GM15510 (cell line): Measurements from ENCODE around the gene CCDC197.

ENCODE experiments used
- POLR2A ChIP-seq: IDR thresholded peaks from 3 replicates; pipeline ENCODE4 v1.6.1; 2011; ENCODE audit warnings: borderline replicate concordance; ENCODE audit not compliant: insufficient read length; ENCODE audit errors: extremely low read depth

Gene CCDC197

DNA sequence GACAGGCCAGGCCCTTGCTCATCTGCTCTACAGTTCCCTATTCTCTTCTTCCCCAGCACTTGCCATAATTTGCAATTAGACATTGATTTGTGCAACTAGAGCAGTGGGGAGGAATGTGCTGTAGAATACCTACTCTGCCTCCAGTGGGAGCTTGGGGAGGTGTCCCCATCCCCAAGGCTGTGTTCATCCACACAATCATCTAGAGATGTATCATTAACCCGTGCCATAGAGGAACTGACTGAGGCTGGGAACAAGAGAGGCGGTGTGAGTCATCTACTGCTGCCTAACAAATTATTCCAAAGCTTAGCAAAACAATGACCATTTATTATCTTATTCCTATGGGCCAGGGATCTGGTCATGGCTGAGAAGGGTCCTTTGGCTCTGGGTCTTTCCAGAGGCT, 23.9 kb downstream of the CCDC197 start:
- TF ChIP-seq POLR2A: no peak

DNA sequence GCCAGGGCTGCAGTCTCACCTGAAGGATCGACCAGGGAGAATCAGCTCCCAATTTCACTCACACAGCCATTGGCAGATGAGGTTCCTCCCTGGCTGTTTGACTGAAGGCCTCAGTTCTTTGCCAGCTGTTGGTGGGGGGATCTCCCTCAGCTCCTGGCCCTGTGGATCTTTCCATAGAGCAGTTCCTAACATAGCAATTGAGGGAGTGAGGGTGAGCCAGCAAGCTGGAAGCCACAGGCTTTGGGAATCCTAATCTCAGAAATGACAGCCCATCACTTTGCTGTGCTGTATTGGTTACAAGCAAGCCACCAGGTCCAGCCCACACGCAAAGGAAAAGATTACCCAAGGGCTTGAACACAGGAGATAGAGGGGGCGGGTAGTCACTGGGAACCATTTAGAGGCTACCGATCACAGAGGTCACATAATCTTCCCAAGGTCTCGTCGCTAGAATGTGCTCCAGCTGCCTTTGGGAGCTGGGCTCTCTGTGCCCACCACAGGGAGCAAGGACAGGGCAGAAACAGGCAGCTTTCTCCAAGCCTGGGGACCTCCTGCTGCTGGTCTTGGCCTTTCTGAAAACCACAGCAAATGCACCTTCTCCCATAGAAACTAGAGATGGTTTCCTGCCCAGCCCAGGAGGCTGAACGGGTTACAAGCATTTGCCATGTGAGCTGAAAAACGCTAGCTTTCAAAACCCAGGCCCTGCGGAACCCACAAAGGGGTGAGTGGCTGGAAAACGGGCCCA, 24.5 kb downstream of the CCDC197 start:
- TF ChIP-seq POLR2A: no peak

DNA sequence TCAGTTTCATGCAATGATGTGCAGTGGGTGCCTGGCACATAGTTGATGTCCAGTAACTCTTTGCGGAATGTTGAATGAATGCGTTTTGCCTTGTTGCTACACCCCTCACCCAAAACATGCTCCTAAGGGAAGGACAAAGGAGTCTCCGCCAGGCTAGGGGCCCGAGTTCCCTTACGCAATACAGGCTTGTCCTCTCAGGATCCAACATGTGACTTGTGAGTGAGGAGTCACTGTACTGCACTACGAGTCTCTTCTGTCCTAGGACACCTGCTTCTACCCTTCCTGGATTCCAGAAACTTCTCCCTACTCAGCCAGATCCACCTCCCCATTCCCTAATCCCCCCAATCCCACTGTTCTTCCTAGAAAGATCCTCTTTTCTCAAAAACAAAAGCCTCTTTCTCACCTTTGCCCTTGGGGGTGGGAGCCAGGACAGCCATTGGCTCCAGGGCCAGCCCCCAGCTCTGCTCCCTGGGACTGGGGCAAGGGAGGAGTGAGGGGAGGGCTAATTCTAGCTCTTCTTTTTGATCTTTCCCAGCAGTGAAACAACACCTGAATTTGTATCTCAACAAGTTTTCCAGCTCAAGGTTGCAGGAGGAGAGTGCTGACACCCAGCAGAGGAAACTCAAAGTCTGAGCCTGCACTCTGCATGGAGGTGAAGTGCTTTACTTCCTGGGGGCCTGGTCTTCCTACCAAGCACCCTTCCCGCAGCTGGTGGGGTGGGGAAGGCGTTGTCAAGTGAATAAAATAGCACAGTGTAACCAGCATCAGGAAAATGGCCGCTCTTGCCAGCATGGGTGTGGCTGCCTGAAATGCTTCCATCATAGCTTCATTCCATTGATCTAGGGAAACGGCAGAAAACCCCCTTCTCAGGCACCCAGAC, 25.7 kb downstream of the CCDC197 start:
- TF ChIP-seq POLR2A: no peak

DNA sequence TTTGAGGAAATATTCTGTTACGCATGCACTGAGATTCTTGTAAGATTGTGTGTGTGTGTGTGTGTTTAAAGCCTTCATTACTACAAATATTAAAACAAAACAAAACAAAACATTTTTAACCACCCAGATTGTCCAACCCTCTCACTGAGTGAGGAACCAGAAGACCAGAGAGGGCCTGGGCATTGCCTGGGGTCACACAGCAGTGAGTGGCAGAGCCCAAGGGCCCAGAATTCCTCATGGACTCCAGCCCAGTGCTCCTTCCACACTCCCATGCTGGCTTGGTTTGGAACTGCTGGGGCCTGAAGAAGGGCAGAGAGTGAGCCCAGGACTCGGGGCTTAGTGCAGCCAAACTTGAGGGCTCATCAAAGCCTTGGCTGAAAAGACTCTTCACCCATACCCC, 27.4 kb downstream of the CCDC197 start:
- no peak for TF ChIP-seq POLR2A

DNA sequence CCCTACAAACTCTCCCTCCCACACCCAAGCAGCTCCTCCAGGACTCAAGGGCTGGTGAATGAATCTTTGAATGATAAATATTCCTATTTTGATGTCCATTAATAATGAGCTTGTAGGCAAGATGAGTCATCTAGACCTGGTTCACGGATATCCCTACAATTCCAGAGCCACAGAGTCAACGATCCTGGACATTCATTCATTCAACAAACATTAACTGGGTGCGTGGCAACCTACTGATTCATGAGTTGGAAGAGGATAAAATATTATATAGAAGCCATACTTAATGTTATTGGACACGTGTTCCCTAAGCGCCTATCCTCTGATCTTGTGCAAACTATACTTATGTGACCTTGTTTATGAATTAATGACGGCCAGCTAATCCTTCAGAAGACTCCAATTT, 28.6 kb downstream of the CCDC197 start:
- TF ChIP-seq POLR2A: no peak

DNA sequence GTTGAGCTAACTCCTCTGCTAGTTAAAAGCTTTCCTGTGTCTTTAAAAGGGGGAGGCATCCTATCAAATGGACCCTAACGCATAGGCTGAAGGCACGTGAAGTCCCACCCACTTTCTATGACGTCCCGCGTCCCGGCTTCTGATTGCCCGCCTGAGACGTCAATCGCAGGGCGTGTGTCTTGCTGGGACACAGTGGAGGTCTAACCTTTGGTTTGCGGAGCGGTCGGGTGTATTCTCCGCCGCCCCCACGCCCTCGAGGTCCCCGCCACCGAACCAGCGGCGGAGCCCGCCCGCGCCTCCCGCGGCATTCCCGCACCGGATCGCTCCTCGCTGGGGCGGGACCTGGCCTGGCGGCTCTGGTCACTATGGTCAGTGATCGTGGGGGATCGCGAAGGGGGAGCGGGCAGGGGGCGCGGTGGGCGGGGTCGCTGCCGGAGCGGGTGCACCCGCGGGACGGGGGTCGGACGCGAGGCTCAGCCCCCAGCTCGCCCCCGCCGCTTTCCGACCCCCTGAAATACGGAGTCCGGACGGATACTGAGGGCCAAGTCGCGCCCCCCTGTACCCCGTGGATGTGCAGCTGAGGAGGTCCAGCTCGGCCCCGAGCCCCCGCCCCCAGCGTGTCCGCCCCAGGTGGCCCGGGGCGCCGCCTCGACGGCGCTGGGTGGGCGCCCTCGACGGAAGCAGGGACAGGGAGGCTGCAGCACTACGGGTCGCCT, 29.2 kb downstream of the CCDC197 start, which contains the start of gene OTUB2:
Gene OTUB2 (plus strand): TSS at position 168 of the 716 bp plus-strand sequence. CDS start 198 bp downstream, at position 366.
- no peak for TF ChIP-seq POLR2A

DNA sequence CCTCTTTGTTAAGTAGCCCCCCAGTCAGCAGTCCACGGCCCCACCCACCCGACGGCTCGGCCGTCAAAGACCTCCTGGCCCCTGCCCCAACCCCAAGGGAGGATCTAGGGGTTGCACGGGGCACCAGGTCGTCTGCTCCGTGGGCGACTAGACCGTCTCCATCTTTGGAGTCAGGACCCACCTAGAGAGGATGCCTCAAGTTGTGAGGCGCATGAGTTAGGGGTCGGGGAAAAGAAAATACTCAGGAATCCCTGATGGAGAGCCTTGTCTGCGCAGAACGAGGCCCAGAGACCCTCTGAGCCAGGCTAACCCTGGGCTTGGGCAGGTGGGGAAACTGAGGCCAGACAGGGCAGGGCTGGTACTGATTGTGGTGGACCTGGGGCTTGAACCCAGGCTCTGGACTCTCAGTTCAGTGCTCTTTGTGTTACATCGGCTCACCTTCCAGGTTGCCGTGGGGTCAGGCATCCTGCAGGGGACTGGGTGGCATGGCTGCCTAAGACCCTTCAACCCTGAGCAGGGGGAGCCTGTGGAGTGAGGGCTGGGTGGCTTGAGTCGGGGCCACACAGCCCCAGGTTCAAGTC, 29.9 kb downstream of the CCDC197 start:
- TF ChIP-seq POLR2A: no peak

DNA sequence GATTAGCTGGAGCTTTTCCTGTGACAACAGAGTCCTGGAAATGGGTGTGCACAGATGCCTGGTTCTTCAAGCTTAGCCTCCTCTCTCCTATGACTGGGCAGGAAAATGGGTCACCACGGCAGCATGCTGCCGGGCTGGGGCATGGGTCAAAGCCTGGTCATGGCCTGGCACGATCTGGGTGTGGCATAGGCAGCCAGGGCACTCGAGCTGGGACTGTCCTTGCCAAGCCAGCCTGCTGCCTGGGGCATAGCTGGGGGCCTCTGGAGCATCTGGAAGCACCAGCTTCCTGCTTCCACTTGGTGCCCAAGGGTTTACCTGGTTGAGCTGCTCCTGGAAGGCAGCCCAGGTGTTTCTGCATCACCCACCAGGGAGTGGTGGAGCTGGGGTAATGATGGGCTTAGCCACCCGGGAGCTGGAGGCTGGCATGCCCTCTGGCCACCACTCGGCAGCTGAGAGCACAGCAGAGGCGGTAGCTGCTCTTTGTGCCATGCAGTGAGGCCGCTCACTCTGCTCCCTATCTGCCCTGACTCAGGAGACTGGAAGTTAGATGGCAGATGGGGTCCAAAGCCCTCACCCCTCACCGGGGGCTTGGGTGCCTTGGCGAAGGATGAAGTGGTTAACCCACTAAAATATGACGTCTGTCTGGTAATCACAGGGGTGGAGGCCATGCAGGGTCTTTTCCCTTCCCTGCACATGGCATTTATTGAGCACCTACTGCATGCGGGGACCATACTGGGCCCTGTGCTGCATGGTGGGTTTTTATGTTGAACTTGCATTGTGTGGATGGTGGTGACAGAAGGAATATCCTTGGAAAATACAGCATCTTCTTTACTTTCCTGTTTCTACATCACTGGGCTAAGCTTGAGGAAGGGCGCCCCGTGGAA, 30.7 kb downstream of the CCDC197 start:
- no peak for TF ChIP-seq POLR2A

DNA sequence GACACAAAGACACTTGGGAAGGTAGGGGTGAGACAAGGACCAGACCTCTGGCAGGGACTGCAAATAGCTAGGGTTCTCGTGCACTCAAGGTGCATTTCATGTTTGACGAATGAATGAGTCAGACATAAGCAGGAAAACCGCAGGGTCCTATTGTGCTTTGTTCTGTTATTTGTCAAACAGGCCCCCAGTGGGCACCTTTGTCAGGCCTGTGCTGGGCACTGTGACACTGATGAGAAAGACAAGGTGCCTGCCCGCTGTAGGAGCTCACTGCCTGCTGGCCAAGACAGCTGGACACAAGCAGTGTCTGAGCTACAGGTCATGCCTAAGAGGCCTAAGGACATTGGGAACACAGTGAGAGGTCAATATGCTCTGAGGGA, 31.3 kb downstream of the CCDC197 start:
- TF ChIP-seq POLR2A: no peak

DNA sequence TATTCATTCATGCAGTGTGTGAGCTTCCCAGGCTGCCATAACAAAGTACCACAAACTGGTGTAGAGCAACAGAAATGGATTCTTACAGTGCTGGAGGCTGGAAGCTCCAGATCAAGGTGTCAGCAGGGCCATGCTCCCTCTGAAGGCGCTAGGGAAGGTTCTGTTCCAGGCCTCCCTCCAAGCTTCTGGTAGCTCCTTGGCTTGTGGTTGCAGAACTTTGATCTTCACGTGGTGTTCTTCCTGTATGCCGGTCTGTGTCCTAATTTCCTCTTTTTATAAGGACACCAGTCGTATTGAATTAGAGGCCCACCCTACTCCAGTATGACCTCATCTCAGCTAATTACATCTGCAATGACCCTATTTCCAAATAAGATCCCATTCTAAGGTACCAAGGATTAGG, 32.2 kb downstream of the CCDC197 start:
- TF ChIP-seq POLR2A: no peak

DNA sequence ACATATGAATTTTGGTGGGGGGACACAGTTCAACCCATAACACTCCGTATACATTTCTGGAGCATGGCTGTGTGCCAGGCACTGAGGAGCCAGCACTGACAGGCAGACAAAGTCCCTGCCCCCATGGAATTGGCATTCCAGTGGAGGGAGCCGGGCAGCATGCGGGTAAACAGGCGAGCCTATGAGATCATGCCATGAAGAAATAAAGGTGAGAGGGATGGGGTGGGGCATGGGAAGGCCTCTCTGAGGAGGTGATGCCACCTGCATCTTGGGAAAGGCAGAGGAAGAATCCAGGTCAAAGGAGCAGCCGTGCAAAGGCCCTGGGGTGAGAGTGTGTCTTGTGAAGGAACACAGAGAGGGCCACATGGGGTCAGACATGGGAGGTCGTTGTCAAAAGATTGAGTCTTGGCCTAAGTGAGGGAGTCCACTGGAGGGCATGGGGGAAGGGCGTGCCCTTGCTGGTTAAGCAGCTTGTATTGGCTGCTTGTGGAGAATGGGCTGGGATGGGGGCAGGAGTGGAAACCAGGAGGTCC, 32.6 kb downstream of the CCDC197 start:
- TF ChIP-seq POLR2A: no peak

DNA sequence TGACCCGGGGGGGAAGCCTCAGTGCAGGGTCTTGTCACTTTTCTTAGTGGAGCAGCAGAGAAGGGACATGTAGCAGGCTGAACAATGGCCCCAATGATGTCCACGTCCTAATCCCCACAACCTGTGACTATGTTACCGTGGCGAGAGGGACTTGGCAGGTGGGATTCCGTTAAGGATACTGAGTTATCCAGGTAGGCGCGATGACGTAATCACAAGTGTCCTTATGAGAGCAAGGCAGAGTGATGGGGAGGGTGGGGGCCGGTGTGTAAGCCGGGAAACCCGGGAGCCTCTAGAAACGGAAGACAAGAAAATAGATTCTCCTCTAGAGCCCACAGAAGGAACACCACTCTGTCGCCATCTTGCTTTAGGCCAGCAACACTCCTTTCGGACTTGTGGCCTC, 33.5 kb downstream of the CCDC197 start:
- TF ChIP-seq POLR2A: no peak

DNA sequence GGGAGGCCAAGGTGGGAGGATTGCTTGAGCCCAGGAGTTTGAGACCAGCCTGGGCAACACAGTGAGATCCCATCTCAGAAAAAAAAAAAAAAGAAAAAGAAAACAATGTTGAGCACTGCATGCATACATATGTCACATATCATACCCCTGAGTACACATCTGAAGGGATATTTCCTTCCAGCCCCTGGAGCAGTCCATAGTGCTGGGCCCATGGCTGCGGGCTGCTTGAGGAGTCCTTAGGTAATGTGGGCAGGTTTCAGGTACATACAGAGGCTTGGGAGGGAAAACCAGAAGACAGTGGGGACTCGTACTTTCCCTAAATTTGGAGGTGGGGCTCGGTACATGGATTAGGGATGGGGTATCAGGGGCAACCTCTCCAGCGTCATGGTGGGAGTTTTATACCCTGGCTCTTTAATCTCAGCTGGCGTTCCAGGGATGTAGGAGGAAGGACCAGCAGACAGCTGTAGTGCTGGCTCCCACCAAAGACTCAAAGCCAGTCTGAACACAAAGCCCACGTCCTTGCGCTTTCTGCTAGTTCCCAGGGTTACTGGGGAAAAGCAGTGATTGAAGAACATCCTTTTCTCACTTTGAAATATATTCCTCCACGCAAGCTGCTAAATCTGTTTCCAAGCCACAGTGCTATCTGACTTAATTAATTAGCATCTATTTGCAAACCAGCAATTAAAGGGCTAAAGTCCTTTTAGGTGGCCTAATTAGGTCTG, 34.2 kb downstream of the CCDC197 start:
- no peak for TF ChIP-seq POLR2A

DNA sequence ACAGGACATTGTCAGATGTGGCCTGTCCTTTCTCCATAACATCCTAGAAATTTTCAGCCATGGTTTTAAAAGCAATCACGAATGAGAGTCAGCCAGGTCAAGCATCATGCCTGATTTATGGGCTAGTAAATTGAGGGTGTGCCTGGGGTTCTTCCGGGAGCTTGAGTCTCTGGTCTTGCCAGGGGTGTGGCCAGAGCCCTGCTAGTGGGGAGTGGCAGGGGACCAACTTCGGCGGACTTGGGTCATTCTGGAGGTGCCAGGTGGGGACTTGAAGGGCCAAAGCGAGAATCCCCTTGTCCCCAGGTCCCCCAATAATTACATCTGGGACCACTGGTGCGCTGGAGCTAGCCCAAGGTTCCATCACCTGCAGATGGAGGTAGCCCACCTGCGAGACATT, 34.8 kb downstream of the CCDC197 start:
- no peak for TF ChIP-seq POLR2A

DNA sequence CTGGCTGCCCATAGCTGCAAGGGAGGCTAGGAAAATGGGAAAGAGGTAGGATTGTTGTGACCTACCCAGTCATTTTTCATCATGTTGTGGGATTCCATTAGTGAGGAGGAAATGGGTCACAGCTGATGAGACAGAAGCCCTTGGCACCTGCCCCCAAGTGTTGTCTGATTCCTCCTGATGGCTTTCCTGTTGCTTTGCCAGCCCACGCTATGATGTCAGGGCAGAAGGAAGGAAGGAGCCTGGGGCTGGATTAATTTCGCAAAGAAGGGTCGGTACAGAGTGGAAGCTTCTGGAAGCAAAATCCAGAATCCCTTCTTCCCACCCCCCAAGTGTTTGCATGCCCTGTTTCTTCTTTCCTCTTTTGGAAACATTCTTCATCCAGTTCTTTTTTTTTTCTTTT, 37.8 kb downstream of the CCDC197 start:
- no peak for TF ChIP-seq POLR2A
